ENCODE results near the gene PTPRC. TPM values are rescaled to one million over a fixed set of nuclear protein-coding genes. Genes with fewer than 3 reads are reported as not detected.

PTPRC gene
- total RNA-seq, 1 donor from 2014 or later = 2.9 TPM

- DNase-seq (ENCODE audit: low spot score in 2 of 2) (no peak), FAIRE-seq (no peak)
Observed at GRCh38 chr1:198797656-198798055, 158.8 kb downstream of the PTPRC start.

DNA sequence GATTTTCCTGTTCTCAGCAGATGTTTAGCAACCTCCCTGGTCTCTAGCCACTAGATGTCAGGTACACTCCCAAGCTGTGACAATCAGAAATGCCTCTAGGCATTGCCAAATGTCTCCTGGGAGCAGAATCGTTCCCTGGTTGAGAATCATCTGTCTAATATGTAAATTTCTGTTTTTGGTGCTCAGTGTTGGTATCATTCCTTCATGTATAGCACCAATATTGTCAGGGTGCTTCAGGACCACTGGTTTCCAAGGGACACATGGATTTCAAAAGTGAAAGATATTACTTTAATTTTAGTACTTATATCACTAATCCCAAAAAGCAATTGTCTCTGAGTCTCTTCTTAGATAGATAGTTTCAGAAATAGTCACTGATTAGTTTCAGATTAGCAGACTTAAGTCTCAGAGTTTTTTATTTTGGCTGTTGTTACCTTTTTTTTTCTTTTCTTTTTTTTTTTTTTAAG lies 160.1 kb downstream of the PTPRC start:
- FAIRE-seq (no peak), DNase-seq (ENCODE audit: low spot score in 2 of 2) (no peak)

DNA sequence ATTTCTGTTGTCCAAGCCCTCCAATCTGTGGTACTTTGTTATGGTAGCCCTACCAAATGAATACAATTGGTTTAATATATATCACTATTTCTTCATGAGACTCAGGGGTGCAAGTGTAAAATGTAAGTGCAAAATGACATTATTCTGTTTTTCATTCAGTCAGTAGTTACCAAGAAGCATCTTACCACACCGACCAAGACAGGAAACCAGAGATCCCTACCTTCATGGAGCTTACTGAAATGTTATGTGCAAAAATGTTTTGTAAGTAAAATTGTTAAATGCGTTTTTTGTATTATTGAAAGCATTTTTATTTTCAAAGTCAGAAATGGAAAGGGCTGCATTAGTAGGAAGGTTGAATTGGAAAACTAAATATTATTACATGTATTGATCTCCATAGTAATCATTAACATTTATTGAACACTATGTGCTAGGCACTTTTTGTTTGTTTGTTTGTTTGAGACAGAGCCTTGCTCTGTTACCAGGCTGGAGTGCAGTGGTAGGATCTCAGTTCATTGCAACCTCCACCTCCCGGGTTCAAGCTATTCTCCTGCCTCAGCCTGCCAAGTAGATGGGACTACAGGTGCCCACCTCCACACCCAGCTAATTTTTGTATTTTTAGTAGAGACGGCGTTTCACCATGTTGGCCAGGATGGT lies 166.8 kb downstream of the PTPRC start:
- FAIRE-seq (no peak), DNase-seq (ENCODE audit: low spot score in 2 of 2) (no peak)

DNA sequence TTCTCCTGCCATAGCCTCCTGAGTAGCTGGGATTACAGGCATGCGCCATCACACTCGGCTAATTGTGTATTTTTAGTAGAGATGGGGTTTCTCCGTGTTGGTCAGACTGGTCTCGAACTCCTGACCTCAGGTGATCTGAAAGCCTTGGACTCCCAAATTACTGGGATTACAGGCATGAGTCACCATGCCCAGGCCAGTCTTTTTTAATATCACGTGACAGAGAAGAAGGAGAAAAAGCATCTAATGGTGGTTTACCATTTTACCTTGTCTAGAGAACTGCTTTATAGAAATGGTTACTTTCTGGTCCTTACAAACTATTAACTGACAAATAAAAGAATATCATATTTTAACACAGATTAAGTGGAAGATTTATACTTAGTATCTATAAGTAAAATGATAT lies 168.0 kb downstream of the PTPRC start:
- FAIRE-seq (no peak), DNase-seq (ENCODE audit: low spot score in 2 of 2) (no peak)

Other genes starting within 250 kb of the PTPRC start
- not detected for gene ATP6V1G3, start 98.4 kb upstream of the PTPRC start, total RNA-seq